ENCODE results near the gene LBX1.

- TF ChIP-seq CTCF (IDR thresholded peaks at IDR 0.05; ENCODE audit: low read depth, low read length) (no peak), EZH2phosphoT487 (IDR thresholded peaks at IDR 0.05; ENCODE audit: low read depth) (no peak)
These were observed 1.1 kb upstream of the LBX1 start for GRCh38 chr10:101230183-101230917.

Data from OCI-LY3 (cell line).